ENCODE data around the gene LAMP1.
"Not testable (repeated sequence)": the region's sequence is repeated elsewhere in the genome, so short reads cannot be mapped to it uniquely, and the experiment has no call there.

LAMP1 gene

DNA sequence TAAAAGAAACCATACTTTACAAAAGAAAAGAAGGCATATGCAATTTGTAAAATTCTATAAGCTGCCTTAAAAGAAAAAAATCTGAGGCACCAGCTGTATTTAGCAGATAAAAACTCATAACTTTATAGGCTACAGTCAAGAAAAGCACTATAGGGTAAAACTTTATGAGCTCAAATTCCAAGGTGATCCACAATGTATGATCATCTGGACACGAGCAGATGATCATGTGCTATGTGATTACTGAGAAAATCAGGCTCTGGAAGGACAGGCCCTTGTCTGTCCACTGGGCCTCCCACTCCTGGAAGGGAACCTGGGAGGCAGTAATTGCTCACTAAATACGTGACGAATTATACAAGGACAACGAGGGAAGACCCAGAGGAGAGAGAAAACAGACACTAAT is 59.6 kb downstream of the LAMP1 start:
- DNase-seq (ENCODE audit: low read depth), result no peak

DNA sequence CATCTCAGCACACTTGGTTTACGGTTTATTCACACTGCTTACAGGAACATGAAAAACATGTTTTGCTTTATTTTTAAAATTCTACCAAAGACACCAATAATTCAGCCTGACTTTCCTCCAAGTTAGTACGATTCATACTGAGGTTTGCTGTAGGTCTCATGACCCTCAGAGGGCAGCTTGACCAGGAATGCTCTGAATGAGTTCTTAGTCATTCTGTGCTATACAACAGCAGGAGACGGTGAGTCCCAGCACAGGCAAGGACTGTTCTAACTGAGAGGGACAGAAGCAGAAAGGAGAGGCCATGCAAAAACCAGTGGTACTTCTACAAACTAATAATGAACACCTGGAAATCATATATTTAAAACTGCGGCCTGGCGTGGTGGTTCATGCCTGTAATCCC is 60.5 kb downstream of the LAMP1 start:
- DNase-seq (ENCODE audit: low read depth), result no peak

DNA sequence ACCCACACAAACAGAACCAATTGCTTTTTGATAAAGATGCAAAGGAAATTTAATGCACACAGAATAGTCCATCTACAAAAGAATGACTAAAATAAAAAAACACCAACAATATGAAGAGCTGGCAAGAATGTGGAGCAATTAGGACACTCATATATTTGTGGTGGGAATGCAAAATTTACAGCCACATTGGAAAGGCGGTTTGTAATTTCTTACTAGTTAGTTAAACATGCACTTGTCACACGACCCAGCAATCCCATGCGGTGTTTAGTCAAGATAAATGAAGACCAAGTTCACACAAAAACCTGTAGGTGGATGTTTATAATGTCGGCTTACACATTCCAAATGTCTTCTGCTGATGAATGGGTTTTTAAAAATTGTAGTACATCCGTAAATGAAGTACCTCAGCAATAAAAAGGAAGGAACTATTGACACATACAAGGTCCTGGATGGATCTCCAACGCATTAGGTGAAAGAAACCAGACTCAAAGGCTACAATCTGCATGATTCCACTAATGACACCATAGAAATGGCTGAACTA is 61.7 kb downstream of the LAMP1 start:
- no peak for DNase-seq (ENCODE audit: low read depth)

DNA sequence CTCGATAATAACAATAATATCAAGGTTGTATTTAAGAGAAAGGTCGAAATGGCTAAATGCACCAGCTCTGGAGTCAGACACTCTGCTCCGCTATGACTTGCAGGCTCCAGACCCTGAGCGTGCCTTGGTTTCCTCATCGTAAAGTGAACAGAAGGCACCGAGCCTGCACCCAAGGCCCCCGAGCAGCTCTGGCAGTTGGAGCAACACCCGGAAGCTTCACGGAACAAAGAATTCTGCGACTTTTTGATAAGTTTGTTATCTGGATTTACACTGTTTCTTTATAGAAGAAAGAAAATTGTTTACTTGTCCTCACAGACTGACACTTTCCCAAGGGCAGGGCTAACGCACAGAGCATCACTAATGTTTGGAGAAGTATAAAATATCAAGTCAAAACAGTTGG is 62.5 kb downstream of the LAMP1 start:
- no peak for DNase-seq (ENCODE audit: low read depth)

DNA sequence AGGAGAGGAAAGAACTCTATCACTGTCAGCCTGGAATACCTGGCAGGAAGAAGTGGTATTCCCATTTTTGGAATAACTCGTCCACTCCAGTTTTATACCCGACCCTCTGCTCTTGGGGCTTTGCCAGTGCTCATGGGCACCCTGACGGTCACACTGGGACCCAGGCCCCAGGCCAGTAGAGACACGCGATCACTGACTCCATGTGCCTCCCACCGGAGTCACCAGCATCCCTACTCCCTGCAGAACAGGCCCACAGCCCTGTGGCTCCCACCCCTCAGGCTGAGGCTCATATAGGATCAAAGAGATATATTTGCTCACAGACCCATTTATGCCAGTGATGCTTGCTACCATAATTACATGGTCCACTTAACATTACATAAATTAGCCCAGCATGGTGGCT is 63.4 kb downstream of the LAMP1 start:
- DNase-seq (ENCODE audit: low read depth), result no peak

DNA sequence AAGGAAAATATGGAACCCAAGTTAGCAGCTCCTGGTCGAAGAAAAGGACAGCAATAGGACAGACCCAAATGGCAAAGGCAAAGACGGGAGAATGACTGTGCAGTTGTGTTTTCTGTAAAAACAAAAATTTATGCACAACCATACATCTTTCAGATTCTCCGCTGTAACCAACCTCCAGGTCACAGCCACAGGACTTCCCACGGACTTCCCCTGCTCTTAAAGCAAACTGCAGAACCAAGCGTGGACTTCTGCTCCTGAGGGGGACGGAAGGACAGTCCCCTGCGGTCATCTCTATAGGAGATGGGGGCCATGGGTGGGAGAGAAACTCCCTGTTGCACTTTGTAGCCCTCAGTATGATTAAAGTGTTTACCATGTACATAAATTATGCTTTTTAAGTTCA is 64.4 kb downstream of the LAMP1 start:
- DNase-seq (ENCODE audit: low read depth), result no peak

DNA sequence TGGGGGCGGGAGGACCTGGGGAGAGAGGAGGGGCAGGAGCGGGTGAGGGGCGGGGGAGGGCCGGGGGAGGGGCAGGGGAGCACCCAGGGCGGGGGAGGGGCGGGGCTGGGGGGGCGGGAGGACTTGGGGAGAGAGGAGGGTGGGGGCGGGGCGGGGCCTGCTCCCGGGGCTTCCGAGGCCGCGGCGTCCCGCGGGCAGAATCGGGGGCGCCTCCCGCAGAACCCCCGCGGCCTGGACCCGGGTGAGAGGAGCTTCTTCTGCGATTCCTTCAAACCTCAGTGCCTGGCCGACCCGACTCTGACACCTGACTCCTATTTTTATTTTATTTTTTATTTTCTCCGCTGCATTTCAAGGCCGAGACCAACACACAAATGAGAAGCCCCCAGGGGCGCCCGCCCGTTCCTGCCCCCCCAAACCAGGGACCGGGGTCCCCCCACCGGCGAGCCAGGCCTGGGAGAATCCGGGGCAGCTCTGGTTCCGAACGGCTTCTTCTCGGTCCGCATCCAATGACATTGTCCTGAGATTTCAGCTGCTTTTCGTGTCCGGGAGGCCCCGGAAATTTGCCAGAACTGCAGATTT is 67.4 kb downstream of the LAMP1 start:
- no peak for DNase-seq (ENCODE audit: low read depth)

DNA sequence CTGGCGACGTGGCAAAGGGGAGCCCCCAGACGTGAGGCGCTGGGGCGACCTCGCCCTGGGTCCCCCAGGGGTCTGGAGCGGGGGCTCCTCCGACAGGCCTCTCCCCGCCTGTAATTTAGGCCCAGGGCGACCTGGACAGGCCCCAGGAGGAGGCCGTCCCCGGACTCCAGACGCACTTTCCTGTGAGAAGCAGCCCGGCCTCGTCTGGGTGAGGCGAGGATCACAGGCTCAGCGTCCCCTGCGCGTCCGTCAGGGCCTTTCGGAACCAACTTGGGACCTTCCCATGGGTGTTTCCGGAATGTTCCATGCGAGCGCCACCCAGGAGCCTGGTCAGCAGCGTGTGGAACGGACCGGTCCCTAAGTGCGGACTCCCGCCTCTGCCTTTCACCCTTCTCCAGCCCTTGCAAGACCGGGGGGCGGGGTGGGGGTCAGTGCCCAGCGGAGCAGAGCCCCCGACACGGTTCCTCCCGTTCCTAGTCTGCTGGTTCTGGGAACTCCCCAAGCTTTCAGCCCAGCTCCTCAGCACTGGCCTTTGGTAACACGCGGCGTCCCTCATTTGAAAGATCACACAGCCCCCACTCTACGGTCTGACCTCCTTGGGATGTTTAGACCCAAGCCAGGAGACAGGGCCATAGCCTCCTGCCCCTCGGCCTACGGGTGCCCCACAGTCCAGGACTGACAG is 68.0 kb downstream of the LAMP1 start:
- DNase-seq (ENCODE audit: low read depth), result no peak

DNA sequence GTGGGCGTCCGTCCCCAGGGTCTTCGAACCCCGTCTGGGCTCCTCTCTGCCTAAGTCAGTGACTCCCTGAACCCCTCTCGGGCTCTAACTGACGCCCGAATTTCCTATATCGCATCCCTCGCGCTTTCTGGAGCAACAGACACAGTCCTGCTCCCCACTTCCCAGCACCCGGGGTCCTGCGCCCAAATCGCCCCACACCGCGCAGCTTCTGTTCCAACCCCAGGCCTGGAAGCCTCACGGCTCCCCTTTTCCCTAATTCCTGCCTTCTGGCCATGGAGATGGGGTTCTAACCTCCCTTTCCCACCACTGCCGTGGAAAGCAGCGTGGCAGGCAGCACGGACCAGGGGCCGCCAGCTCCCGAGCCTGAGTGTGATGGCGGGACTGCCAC is 68.5 kb downstream of the LAMP1 start:
- DNase-seq (ENCODE audit: low read depth), result no peak

DNA sequence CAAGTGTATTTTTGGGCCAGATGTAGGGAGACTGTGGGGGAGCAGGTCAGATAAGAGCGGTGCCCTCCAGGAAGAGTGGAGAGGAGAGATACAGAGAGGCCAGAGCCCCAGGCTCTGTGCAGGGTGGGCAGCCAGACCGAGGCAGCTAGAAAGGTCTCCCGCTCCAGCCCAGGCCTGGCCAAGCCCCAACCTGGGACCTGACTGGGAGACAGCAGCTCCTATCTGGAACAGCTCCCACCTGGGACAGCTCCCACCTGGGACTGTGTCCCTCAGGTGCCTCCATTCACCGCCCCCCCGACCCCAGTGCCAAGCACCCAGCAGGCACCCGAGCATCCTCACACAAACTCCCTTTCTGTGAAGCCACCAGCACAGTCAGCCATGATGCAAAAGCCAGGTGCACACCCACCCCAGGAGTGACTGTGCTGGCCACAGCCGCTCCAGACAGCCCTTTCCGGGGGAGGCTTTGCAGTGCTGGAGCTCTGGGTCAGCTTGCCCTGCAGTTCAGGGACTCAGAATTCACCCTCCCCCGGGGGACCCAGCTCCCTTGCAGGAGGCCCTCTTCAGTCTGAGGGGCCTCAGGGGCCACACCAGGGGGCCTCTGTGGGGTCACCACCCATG is 69.0 kb downstream of the LAMP1 start:
- no peak for DNase-seq (ENCODE audit: low read depth)

DNA sequence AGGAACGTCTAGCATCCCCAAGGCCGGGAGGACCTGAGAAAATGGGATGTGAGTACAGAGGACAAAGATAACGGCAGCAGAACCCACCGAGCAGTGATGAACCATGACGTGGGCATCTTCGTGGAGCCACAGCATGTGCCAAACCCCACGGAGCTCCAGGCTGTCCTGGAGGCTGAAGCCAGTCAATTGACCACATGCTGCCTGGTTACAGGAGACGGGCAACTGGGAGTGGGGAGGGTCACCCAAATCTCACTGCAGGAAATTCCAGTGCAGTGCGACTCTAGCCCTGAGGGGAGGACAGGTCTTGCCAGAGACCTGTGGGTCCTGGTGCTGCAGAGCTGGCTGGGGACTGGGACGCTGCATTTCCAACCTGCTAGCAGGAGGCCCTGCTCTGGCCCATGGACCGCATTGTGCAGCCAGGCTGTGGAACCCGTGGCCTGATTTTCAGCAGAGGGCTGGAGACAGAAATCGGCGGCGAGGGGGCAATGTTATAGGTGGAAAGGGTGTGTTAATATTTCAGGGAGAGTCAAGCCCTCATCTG is 70.1 kb downstream of the LAMP1 start:
- no peak for DNase-seq (ENCODE audit: low read depth)

DNA sequence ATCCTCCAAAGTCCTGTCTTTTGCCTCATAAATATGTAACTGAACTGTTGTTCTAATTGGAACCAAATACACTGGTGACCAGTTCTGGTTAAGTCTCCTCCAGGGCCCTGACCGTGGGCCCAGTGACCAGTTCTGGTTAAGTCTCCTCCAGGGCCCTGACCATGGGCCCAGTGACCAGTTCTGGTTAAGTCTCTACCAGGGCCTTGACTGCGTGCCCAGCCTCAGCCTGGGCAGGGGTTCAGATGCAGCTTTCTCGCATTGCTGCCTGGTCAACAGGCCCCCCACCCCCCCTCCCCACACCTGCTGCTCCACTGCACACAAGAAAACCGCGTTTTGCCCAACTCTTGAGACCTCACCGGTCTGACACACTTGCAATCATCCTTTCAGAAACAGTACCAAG is 70.7 kb downstream of the LAMP1 start:
- DNase-seq (ENCODE audit: low read depth), result no peak

DNA sequence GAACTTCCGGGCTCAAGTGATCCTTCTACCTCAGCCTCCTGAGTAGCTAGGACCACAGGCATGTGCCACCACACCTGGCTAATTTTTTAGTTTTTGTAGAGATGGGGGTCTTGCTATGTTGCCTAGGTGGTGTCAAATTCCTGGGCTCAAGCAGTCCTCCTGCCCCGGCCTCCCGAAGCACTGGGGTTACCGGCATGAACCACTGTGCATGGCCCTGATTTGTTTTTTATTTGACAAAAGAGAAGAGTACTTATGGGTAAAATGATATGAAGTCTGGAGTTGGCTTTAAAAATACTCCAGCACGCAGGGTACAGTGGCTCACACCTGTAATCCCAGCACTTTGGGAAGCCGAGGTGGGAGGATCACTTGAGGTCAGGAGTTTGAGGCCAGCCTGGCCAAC is 71.3 kb downstream of the LAMP1 start:
- not testable (repeated sequence) for DNase-seq (ENCODE audit: low read depth)

DNA sequence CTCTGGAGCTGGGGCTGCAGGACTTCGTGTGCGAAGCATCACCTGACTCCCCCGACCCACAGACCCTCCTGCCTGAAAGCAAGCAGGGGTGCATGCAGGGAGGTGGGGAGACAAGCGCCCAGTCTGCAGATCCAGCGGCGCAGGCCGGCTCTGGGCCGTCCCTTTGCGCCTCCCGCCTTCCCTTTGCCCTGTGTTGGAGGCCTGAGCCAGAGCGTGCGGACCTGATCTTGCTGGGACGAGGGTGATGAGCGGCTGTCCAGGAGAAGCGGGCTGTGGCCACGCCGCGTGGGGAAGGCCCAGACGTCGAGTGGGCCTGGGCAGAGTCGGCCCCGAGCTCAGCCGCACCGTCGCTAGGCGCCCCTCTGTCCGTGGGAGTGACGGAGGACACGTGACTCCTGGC is 72.2 kb downstream of the LAMP1 start:
- DNase-seq (ENCODE audit: low read depth), result no peak

DNA sequence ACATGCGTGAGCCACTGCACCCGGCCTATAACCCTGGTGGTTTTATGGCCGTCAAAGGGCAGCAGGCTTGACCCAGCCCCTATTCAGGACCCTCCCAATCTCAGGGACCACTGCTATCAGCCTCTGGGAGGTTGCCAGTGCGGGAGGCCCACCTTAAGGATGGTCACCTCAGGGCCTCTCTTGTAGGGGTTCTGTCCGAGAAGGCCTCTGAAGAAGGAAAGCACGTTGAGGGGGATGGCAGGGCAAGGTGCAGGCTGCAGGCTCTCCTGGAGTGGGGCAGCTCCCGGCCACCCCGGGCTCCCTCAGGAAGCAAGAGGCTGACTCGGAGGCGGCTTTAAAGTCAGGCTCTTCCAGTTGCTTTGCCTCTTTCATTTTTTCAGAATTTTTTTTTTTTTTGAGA is 72.8 kb downstream of the LAMP1 start:
- no peak for DNase-seq (ENCODE audit: low read depth)

DNA sequence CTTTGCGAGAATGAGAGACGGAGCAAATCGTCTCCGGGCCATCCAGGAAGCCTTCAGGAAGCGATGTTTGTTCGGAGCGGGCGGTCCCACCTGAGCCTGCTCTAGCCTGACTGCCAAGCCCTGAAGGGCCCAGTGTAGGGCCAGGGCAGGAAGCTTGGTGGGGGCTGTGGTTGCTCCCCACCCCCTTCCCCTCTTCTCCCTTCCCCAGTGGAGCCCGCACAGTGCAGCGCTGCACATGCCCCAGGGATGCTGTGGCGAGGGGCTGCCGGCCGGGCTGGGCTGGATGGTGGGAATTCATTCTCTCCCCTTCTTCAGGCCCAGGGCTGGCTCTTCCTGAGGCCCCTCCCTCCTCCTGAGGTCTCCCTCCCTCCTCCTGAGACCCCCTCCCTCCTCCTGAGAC is 74.0 kb downstream of the LAMP1 start:
- no peak for DNase-seq (ENCODE audit: low read depth)

DNA sequence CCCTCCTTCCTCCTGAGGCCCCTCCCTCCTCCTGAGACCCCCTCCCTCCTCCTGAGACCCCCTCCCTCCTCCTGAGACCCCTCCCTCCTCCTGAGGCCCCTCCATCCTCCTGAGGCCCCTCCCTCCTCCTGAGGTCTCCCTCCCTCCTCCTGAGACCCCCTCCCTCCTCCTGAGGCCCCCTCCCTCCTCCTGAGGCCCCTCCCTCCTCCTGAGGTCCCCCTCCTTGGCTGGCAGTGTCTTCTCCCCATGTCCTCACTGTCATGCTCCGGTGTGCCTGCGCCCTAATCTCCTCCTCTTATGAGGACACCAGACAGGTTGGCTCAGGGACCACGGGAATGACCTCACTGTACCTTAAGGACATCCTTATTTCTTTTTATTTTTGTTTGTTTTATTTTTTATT is 74.7 kb downstream of the LAMP1 start:
- DNase-seq (ENCODE audit: low read depth), result not testable (repeated sequence)

All from fibroblast of the conjunctiva (primary cell).